ENCODE results near the gene VSNL1.

- TF ChIP-seq CTCF (conservative IDR thresholded peaks at IDR 0.05; ENCODE audit: low read depth, low read length) (no peak), EZH2 (IDR thresholded peaks at IDR 0.05; ENCODE audit: borderline replicate concordance, low read depth, low read length, poor library complexity, severe bottlenecking) (no peak)
These were observed 53.5 kb downstream of the VSNL1 start for GRCh38 chr2:17593841-17594491.
